IMR-90 (cell line): Measurements from ENCODE around the gene CD19. TPM values are rescaled to one million over a fixed set of nuclear protein-coding genes. Genes with fewer than 3 reads are reported as not detected.

Source experiments
- ATAC-seq: fragments of 200-7000 bp; cut with Tn5 transposase; 2 replicates; pipeline ENCODE4 v1.9.1; 2020; ENCODE audit warnings: low read depth, mild to moderate bottlenecking, moderate library complexity
- BruUV-seq: library from RNA; stranded (reverse); fragments of 400-500 nt; replicated peaks from 2 replicates; lab custom pipeline; 2021; lab: Mats Ljungman, UMichigan
- CTCF ChIA-PET: fragments of 300-600 bp; formaldehyde crosslinking; extraction: SDS; loops from one replicate; lab custom pipeline; 2021; ENCODE audit warnings: antibody characterized with exemption; lab: Yijun Ruan, JAX
- POLR2A ChIA-PET: fragments of 300-600 bp; sonication (Branson Sonifier 250); formaldehyde crosslinking; loops from one replicate; lab custom pipeline; 2022; ENCODE audit warnings: antibody characterized with exemption; ENCODE audit not compliant: unreplicated experiment; lab: Charles Lee
- DNase-seq: peaks from one replicate; pipeline ENCODE4 v3.0.0; 2013
- H2AFZ ChIP-seq: replicated peaks from 2 replicates; pipeline ENCODE3; 2013; ENCODE audit warnings: low read length, mild to moderate bottlenecking; ENCODE audit not compliant: poor library complexity
- H2AK5ac ChIP-seq: 2 replicates; pipeline ENCODE4 v1.6.1; 2013; ENCODE audit warnings: low read depth, low read length, inconsistent platforms
- H2AK9ac ChIP-seq: replicated peaks from 2 replicates; pipeline ENCODE3; 2013; ENCODE audit warnings: mild to moderate bottlenecking, low read depth, low read length, moderate library complexity; ENCODE audit not compliant: poor library complexity
- H2BK120ac ChIP-seq: 2 replicates; pipeline ENCODE4 v1.6.1; 2013; ENCODE audit warnings: low read depth, low read length, inconsistent platforms
- H2BK15ac ChIP-seq: 3 replicates; pipeline ENCODE4 v1.6.1; 2013; ENCODE audit warnings: low read depth, low read length, inconsistent platforms
- H2BK20ac ChIP-seq: 2 replicates; pipeline ENCODE4 v1.6.1; 2013; ENCODE audit warnings: low read depth, mild to moderate bottlenecking, inconsistent platforms, low read length, moderate library complexity
- H2BK5ac ChIP-seq: 2 replicates; pipeline ENCODE4 v1.6.1; 2013; ENCODE audit warnings: mild to moderate bottlenecking, low read depth, low read length, inconsistent platforms; ENCODE audit not compliant: poor library complexity, severe bottlenecking
- H3K14ac ChIP-seq: replicated peaks from 2 replicates; pipeline ENCODE4 v1.6.1; 2013; ENCODE audit warnings: low read depth, low read length, inconsistent platforms
- H3K18ac ChIP-seq: 2 replicates; pipeline ENCODE4 v1.6.1; 2013; ENCODE audit warnings: low read depth, low read length, control low read depth
- H3K23ac ChIP-seq: 2 replicates; pipeline ENCODE4 v1.6.1; 2013; ENCODE audit warnings: low read depth, low read length, inconsistent platforms
- H3K27ac ChIP-seq: 2 replicates; pipeline ENCODE4 v1.5.1; 2013; ENCODE audit warnings: mild to moderate bottlenecking, control low read depth, low read length; ENCODE audit not compliant: insufficient read depth
- H3K27me3 ChIP-seq: 2 replicates; pipeline ENCODE4 v1.6.1; 2013; ENCODE audit warnings: low read length; ENCODE audit not compliant: control insufficient read depth, insufficient read depth
- H3K36me3 ChIP-seq: 2 replicates; pipeline ENCODE4 v1.6.1; 2013; ENCODE audit warnings: low read length, mixed read lengths; ENCODE audit not compliant: control insufficient read depth, insufficient read depth
- H3K4ac ChIP-seq: 2 replicates; pipeline ENCODE4 v1.6.1; 2013; ENCODE audit warnings: low read depth, low read length, inconsistent platforms
- H3K4me1 ChIP-seq: 2 replicates; pipeline ENCODE4 v1.6.1; 2013; ENCODE audit warnings: low read length, mixed read lengths; ENCODE audit not compliant: control insufficient read depth, insufficient read depth
- H3K4me2 ChIP-seq: 2 replicates; pipeline ENCODE4 v1.6.1; 2013; ENCODE audit warnings: low read depth, mild to moderate bottlenecking, control low read depth, low read length, moderate library complexity
- H3K4me3 ChIP-seq: 2 replicates; pipeline ENCODE4 v1.5.1; 2013; ENCODE audit warnings: low read depth, mild to moderate bottlenecking, control low read depth, low read length, moderate library complexity; ENCODE audit not compliant: insufficient read depth
- H3K56ac ChIP-seq: 2 replicates; pipeline ENCODE4 v1.6.1; 2013; ENCODE audit warnings: low read length, inconsistent platforms; ENCODE audit not compliant: insufficient read depth; ENCODE audit errors: extremely low read depth
- H3K79me1 ChIP-seq, 2 experiments: 2 replicates each; pipeline ENCODE4 v1.6.1; 2013; ENCODE audit warnings: low read length in 2 of 2, inconsistent platforms in 1 of 2, low read depth in 1 of 2
- H3K9ac ChIP-seq: 2 replicates; pipeline ENCODE4 v1.6.1; 2013; ENCODE audit warnings: low read depth, low read length, control low read depth
- H3K9me1 ChIP-seq: 2 replicates; pipeline ENCODE4 v1.6.1; 2013; ENCODE audit warnings: low read length, inconsistent platforms; ENCODE audit not compliant: insufficient read depth
- H3K9me3 ChIP-seq: 2 replicates; pipeline ENCODE4 v1.6.1; 2013; ENCODE audit warnings: low read length; ENCODE audit not compliant: control insufficient read depth, insufficient read depth
- H4K20me1 ChIP-seq: 2 replicates; pipeline ENCODE4 v1.6.1; 2013; ENCODE audit warnings: low read length, inconsistent platforms; ENCODE audit not compliant: insufficient read depth
- H4K5ac ChIP-seq: 2 replicates; pipeline ENCODE4 v1.6.1; 2013; ENCODE audit warnings: mild to moderate bottlenecking, low read depth, low read length, control low read depth
- H4K8ac ChIP-seq, 2 experiments: 2 replicates each; pipeline ENCODE4 v1.6.1; 2013; ENCODE audit warnings: low read depth in 2 of 2, low read length in 2 of 2, control low read depth in 1 of 2, inconsistent platforms in 1 of 2
- H4K91ac ChIP-seq: 2 replicates; pipeline ENCODE4 v1.6.1; 2013; ENCODE audit warnings: low read depth, low read length, inconsistent platforms; ENCODE audit not compliant: insufficient read depth
- BHLHE40 ChIP-seq: fragments of 150-350 bp; IDR thresholded peaks from 2 replicates; pipeline ENCODE4 v1.6.1; 2016; ENCODE audit warnings: mild to moderate bottlenecking, low read depth, low read length
- CEBPB ChIP-seq: IDR thresholded peaks from 2 replicates; pipeline ENCODE4 v1.6.1; 2012; ENCODE audit warnings: low read depth, low read length, improper control_type of control experiment
- CHD1 ChIP-seq: IDR thresholded peaks from 2 replicates; pipeline ENCODE4 v1.6.1; 2012; ENCODE audit warnings: low read depth, low read length, improper control_type of control experiment
- ELK1 ChIP-seq: fragments of 150-350 bp; IDR thresholded peaks from 2 replicates; pipeline ENCODE4 v1.6.1; 2016; ENCODE audit warnings: low read depth, mild to moderate bottlenecking, low read length, moderate library complexity, borderline replicate concordance
- FOS ChIP-seq: fragments of 150-350 bp; IDR thresholded peaks from 2 replicates; pipeline ENCODE4 v1.6.1; 2016; ENCODE audit warnings: low read depth, low read length
- MAFK ChIP-seq: IDR thresholded peaks from 2 replicates; pipeline ENCODE4 v1.6.1; 2012; ENCODE audit warnings: low read depth, low read length, improper control_type of control experiment
- MAZ ChIP-seq: IDR thresholded peaks from 2 replicates; pipeline ENCODE4 v1.6.1; 2012; ENCODE audit warnings: low read depth, mild to moderate bottlenecking, low read length, improper control_type of control experiment, moderate library complexity, borderline replicate concordance
- MXI1 ChIP-seq: IDR thresholded peaks from 2 replicates; pipeline ENCODE4 v1.6.1; 2012; ENCODE audit warnings: low read depth, mild to moderate bottlenecking, low read length, moderate library complexity, borderline replicate concordance
- NFE2L2 ChIP-seq: fragments of 150-350 bp; IDR thresholded peaks from 2 replicates; pipeline ENCODE4 v1.6.1; 2016; ENCODE audit warnings: low read depth, mild to moderate bottlenecking, low read length
- POLR2A ChIP-seq: IDR thresholded peaks from 2 replicates; pipeline ENCODE4 v1.6.1; 2012; ENCODE audit warnings: mild to moderate bottlenecking, low read depth, low read length
- RAD21 ChIP-seq: IDR thresholded peaks from 2 replicates; pipeline ENCODE4 v1.6.1; 2012; ENCODE audit warnings: low read length, improper control_type of control experiment
- RCOR1 ChIP-seq: IDR thresholded peaks from 2 replicates; pipeline ENCODE4 v1.6.1; 2012; ENCODE audit warnings: mild to moderate bottlenecking, low read length, improper control_type of control experiment; ENCODE audit not compliant: insufficient replicate concordance
- RFX5 ChIP-seq: IDR thresholded peaks from 2 replicates; pipeline ENCODE4 v1.8.0; 2012; ENCODE audit warnings: low read depth, mild to moderate bottlenecking, low read length, moderate library complexity
- SMC3 ChIP-seq: fragments of 150-350 bp; IDR thresholded peaks from 2 replicates; pipeline ENCODE4 v1.6.1; 2016; ENCODE audit warnings: low read depth, mild to moderate bottlenecking, antibody characterized with exemption, low read length, moderate library complexity
- USF2 ChIP-seq: fragments of 150-350 bp; IDR thresholded peaks from 2 replicates; pipeline ENCODE4 v1.6.1; 2017; ENCODE audit warnings: mild to moderate bottlenecking, antibody characterized with exemption, low read length, low read depth
- WGBS, 2 experiments: methylation state at CpG; one replicate each; pipeline versions ENCODE4 v1.1.5 to v1.1.7; 2013; ENCODE audit warnings: missing lambda C conversion rate in 2 of 2; ENCODE audit not compliant: insufficient read length in 1 of 2; ENCODE audit errors: extremely low coverage in 2 of 2; 5-methylcytosine and 5-hydroxymethylcytosine counted together
- dilution Hi-C: fragments of 300-500 bp; cut with HindIII; formaldehyde crosslinking; loops from one replicate; pipeline ENCODE4 v1.14.3; 2018; ENCODE audit warnings: low sequenced_read_pairs; ENCODE audit not compliant: unreplicated experiment
- in situ Hi-C: fragments of 300-500 bp; cut with MboI; formaldehyde crosslinking; loops from 3 replicates; pipeline ENCODE4 v1.14.3; 2019; ENCODE audit warnings: low sequenced_read_pairs, inconsistent platforms, mixed read lengths
- intact Hi-C: fragments of 100-400 bp; cut with micrococcal nuclease; formaldehyde crosslinking; loops from 2 replicates; pipeline ENCODE4 v1.10.0; 2022
- polyA plus RNA-seq, 3 experiments: library from polyadenylated mRNA; depleted of rRNA; stranded (reverse); fragments of >200 nt; gene quantifications; 2 replicates each; pipeline ENCODE4 v1.2.3, GENCODE V29; 2012; ENCODE audit warnings: low replicate concordance in 1 of 3
- total RNA-seq: library from RNA; depleted of rRNA; stranded (reverse); fragments of >200 nt; gene quantifications from 2 replicates; pipeline ENCODE4 v1.2.3, GENCODE V29; 2012
- TF ChIP-seq, protein P1 (sequence below): conservative IDR thresholded peaks from 2 replicates; pipeline ENCODE4 v1.5.1; 2012; ENCODE audit warnings: mild to moderate bottlenecking, low read depth, low read length, improper control_type of control experiment

The CD19 gene
- total and polyA plus RNA-seq, 2 of the 4 experiments (the other 2 are of a cell fraction) = not detected

- Histone ChIP-seq H2BK20ac (no peak overlapping the region), H4K5ac (no peak overlapping the region), H3K4me2 (no peak overlapping the region), H3K56ac (no peak overlapping the region), H3K14ac (no peak overlapping the region), H4K91ac (no peak overlapping the region), H3K9ac (no peak overlapping the region), H4K8ac (no peak overlapping the region), H3K9me1 (no peaks in the 10 kb centered on the region), H3K4ac (no peak overlapping the region), H3K79me1 (no peaks in the 10 kb centered on the region), H3K9me3 (no peaks in the 10 kb centered on the region), H2AFZ (no peak overlapping the region), H2BK5ac (no peak overlapping the region), H3K27me3 (no peaks in the 10 kb centered on the region), H3K23ac (no peak overlapping the region), H4K20me1 (no peaks in the 10 kb centered on the region), H3K4me1 (no peaks in the 10 kb centered on the region), H2BK15ac (no peak overlapping the region), H3K4me3 (no peak overlapping the region), H2AK5ac (no peak overlapping the region), H2AK9ac (no peak overlapping the region), H2BK120ac (no peak overlapping the region), H3K18ac (no peak overlapping the region), H3K27ac (no peak overlapping the region), H3K36me3 (peaks cover 16% of the 10 kb centered on the region)
- dilution Hi-C loops (no loop called here), in situ Hi-C loops (no loop called here), intact Hi-C loops (no loop called here)
- DNase-seq = no peak
- CTCF ChIA-PET = interaction anchor here (0.7 kb wide), 1 partner anchor 10 kb away, joined by 3 read pairs; no protein-coding TSS in a partner anchor
- no TSS peak for BruUV-seq
- POLR2A ChIA-PET = no interaction called here
- 58% methylated on average over 10 of the region's 14 CpGs; no CpG with 5 or more reads in 1 of the 2 experiments for WGBS, 2 experiments
- ATAC-seq = no peak
- TF ChIP-seq MXI1 (no peak), MAFK (no peak), CHD1 (no peak), SMC3 (no peak), RAD21 (no peak), POLR2A (no peak), BHLHE40 (no peak), RFX5 (no peak), ELK1 (no peak), FOS (no peak), NFE2L2 (no peak), MAZ (no peak), CEBPB (no peak), USF2 (no peak), RCOR1 (no peak)
- TF ChIP-seq, protein P1, sequence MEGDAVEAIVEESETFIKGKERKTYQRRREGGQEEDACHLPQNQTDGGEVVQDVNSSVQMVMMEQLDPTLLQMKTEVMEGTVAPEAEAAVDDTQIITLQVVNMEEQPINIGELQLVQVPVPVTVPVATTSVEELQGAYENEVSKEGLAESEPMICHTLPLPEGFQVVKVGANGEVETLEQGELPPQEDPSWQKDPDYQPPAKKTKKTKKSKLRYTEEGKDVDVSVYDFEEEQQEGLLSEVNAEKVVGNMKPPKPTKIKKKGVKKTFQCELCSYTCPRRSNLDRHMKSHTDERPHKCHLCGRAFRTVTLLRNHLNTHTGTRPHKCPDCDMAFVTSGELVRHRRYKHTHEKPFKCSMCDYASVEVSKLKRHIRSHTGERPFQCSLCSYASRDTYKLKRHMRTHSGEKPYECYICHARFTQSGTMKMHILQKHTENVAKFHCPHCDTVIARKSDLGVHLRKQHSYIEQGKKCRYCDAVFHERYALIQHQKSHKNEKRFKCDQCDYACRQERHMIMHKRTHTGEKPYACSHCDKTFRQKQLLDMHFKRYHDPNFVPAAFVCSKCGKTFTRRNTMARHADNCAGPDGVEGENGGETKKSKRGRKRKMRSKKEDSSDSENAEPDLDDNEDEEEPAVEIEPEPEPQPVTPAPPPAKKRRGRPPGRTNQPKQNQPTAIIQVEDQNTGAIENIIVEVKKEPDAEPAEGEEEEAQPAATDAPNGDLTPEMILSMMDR = no peak
Observed at GRCh38 chr16:28904363-28904762, 27.4 kb upstream of the CD19 start.
